Measurements from ENCODE around the gene GOLGA6C.

GOLGA6C gene

DNA sequence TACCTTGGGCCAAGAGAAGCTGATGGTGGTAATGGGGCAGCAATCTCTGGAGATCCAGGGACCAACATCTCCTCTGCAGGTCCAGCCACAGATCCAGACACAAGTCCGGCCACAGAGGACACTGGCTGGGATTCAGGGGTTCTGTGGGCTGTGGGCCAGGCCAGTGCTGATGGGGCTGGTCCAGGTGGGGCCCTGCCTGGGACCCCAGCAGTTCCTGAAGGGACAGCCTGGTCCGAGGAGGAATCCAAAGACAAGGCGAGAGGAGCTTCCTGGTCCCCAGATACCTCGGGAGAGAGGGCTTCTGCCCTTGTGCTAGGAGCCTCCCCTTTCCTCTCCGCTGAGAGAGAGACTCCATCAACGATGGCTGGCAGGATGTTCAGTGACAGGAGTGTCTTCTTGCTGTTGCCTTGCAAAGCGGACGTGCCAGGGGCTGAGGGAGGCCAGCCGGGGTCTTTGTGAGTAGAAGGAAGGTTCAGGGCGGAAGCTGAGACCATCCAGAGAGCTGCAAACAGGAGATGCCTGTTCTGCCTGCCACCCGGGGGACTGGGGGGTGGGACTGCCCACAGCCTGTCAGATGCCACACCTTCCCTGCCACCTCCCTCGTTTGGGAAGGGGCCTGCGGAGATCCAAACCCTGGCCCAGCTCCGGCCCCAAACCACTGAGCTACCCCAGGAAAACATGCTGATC, 24.5 kb upstream of the GOLGA6C start:
- ChIA-PET CTCF (interaction anchor here (0.7 kb wide), 2 partner anchors 77 to 911 kb away, joined by 3 read pairs; no protein-coding TSS in a partner anchor), POLR2A (ENCODE audit: low non-redundant PET) (no interaction called here)
- no peak for DNase-seq (ENCODE audit: low spot score)
- TF ChIP-seq, protein P1, sequence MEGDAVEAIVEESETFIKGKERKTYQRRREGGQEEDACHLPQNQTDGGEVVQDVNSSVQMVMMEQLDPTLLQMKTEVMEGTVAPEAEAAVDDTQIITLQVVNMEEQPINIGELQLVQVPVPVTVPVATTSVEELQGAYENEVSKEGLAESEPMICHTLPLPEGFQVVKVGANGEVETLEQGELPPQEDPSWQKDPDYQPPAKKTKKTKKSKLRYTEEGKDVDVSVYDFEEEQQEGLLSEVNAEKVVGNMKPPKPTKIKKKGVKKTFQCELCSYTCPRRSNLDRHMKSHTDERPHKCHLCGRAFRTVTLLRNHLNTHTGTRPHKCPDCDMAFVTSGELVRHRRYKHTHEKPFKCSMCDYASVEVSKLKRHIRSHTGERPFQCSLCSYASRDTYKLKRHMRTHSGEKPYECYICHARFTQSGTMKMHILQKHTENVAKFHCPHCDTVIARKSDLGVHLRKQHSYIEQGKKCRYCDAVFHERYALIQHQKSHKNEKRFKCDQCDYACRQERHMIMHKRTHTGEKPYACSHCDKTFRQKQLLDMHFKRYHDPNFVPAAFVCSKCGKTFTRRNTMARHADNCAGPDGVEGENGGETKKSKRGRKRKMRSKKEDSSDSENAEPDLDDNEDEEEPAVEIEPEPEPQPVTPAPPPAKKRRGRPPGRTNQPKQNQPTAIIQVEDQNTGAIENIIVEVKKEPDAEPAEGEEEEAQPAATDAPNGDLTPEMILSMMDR (conservative IDR thresholded peaks at IDR 0.05; ENCODE audit: low read depth), result no peak
- no peak overlapping the region for H3K27ac ChIP-seq

- CTCF ChIA-PET, result no interaction called here
- H3K27ac ChIP-seq, result no peak overlapping the region
- DNase-seq (ENCODE audit: low spot score), result no peak
- POLR2A ChIA-PET (ENCODE audit: low non-redundant PET), result no interaction called here
- TF ChIP-seq, protein P1 (conservative IDR thresholded peaks at IDR 0.05; ENCODE audit: low read depth), result no peak
These were observed 23.8 kb upstream of the GOLGA6C start for GRCh38 chr15:75234191-75234810.

DNA sequence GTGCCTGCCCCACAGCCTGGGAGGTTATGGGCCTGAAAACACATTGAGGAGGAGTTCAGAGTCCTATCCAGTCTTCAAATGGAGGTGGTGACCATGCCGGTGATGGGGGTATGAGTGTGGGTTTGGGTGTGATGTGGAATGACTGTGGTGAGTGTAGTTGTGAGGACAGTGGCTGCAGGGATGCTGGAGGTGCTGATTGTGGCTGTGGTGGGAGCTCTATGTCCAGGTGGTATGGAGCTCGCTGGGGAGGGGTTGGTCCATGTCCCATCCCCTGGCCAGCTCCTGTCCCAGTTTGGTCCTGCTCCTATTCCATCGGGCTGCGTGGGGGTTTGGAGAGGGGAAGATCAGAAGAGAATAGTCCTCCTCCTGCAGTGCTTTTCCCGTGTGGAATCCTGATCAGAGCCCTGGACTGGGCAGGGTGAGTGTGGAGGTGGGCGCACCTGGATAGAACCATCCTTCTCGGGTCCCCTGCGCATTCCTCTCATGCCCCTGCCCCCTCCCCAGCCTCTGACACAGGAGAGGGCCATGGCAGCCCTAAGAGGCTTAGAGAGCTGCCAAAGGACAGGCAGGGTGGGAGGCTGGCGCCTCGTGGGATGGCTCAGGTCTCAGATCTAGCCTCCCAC, 23.0 kb upstream of the GOLGA6C start:
- POLR2A ChIA-PET (ENCODE audit: low non-redundant PET), result no interaction called here
- CTCF ChIA-PET, result interaction anchor here (0.6 kb wide), 1 partner anchor 464 kb away, joined by 5 read pairs; no protein-coding TSS in a partner anchor
- H3K27ac ChIP-seq, result no peak overlapping the region
- DNase-seq (ENCODE audit: low spot score), result no peak
- TF ChIP-seq, protein P1 (conservative IDR thresholded peaks at IDR 0.05; ENCODE audit: low read depth), result no peak

- ChIA-PET CTCF (interaction anchor here (0.6 kb wide), 1 partner anchor 465 kb away, joined by 5 read pairs; no protein-coding TSS in a partner anchor), POLR2A (ENCODE audit: low non-redundant PET) (no interaction called here)
- TF ChIP-seq, protein P1 (conservative IDR thresholded peaks at IDR 0.05; ENCODE audit: low read depth), result no peak
- H3K27ac ChIP-seq, result no peak overlapping the region
- no peak for DNase-seq (ENCODE audit: low spot score)
These were observed 22.1 kb upstream of the GOLGA6C start for GRCh38 chr15:75235760-75236729.

DNA sequence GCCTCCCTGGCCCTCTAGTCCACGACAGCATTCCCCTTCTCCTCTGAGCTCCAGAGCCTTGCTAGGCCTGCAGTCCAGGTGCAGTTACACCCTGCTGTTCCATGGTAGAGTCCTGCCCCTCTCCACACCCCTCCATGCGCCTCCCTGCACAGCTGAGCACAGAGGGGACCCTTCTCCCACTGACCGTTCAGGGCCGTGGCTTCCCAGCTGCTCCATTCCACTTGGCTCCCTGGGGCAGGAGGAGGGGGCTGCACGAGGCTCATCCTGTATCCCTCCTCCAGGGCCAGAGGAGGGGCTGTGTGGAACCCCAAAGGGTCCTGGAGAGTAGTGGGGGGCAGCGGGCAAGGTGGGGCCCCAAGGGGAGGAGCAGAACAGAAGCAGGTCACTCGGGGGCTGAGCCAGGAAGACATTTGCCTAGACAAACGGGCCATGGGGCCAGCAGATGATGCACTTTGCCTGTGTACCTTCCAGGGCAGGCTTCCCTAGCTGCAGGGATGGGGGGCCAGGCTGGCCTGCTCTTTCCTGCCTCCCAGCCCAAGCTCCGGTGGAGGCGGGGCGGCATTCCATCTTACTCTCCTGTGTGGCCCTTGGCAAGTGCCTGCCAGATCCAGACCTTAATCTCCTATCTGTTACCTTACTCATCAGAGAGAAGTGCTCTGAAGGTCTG, 20.7 kb upstream of the GOLGA6C start:
- POLR2A ChIA-PET (ENCODE audit: low non-redundant PET), result no interaction called here
- H3K27ac ChIP-seq, result no peak overlapping the region
- TF ChIP-seq, protein P1 (conservative IDR thresholded peaks at IDR 0.05; ENCODE audit: low read depth), result no peak
- CTCF ChIA-PET, result no interaction called here
- no peak for DNase-seq (ENCODE audit: low spot score)
